ENCODE measurements around the gene SHQ1. TPM values are rescaled to one million over a fixed set of nuclear protein-coding genes. Genes with fewer than 3 reads are reported as not detected.

SHQ1 gene
- total RNA-seq, 2 experiments from 2014 or later, result 27.4 to 30.7 TPM

GRCh38 chr3:72887705-72888545, 39.7 kb upstream of the SHQ1 start, which contains the start of gene GXYLT2:
Gene GXYLT2, plus strand, starts transcription at chr3:72888046. Its CDS starts 188 bp downstream, at chr3:72888234.
- peaks cover 14% of the 10 kb centered on the region for H3K4me1 Mint-ChIP-seq
- ATAC-seq (peak; percentile 83), DNase-seq (no peak)
- no peak within 1 kb of the TSS for H3K27ac Mint-ChIP-seq
- CTCF ChIA-PET, result interaction anchor here (1.1 kb wide), 1 partner anchor 37 kb away, joined by 3 read pairs; no protein-coding TSS in a partner anchor
- H3K9me3 Mint-ChIP-seq (ENCODE audit: low read depth), result peaks cover 6% of the 10 kb centered on the region
- H3K27me3 Mint-ChIP-seq, result peaks cover 87% of the 10 kb centered on the region
- peaks cover 2% of the 10 kb centered on the region for H3K36me3 Mint-ChIP-seq
- H3K4me3 Mint-ChIP-seq, result peak within 1 kb of the TSS; percentile 67

- Mint-ChIP-seq H3K4me1 (peaks cover 14% of the 10 kb centered on the region), H3K27ac (no peak overlapping the region), H3K4me3 (peak overlapping the region; percentile 67), H3K27me3 (peaks cover 81% of the 10 kb centered on the region), H3K9me3 (ENCODE audit: low read depth) (peaks cover 6% of the 10 kb centered on the region), H3K36me3 (peaks cover 2% of the 10 kb centered on the region)
- no peak for DNase-seq
- ATAC-seq, result no peak
- CTCF ChIA-PET, result interaction anchor here (1.1 kb wide), 1 partner anchor 36 kb away, joined by 3 read pairs; no protein-coding TSS in a partner anchor
These were observed 39.1 kb upstream of the SHQ1 start for GRCh38 chr3:72887343-72887704.

- Mint-ChIP-seq H3K4me3 (no peak overlapping the region), H3K4me1 (no peaks in the 10 kb centered on the region), H3K27me3 (peaks cover 16% of the 10 kb centered on the region), H3K36me3 (no peaks in the 10 kb centered on the region), H3K27ac (no peak overlapping the region), H3K9me3 (ENCODE audit: low read depth) (no peaks in the 10 kb centered on the region)
- CTCF ChIA-PET, result no interaction called here
- no peak for DNase-seq
- ATAC-seq, result no peak
These were observed 23.9 kb upstream of the SHQ1 start for GRCh38 chr3:72872183-72872582.

GRCh38 chr3:72862314-72863090, 14.3 kb upstream of the SHQ1 start:
- peaks cover 3% of the 10 kb centered on the region for H3K4me1 Mint-ChIP-seq
- no peak for ATAC-seq
- H3K27me3 Mint-ChIP-seq, result peaks cover 11% of the 10 kb centered on the region
- CTCF ChIA-PET, result interaction anchor here (1.3 kb wide), 1 partner anchor 47 kb away, joined by 3 read pairs; no protein-coding TSS in a partner anchor
- H3K27ac Mint-ChIP-seq, result no peak overlapping the region
- DNase-seq, result no peak
- H3K9me3 Mint-ChIP-seq (ENCODE audit: low read depth), result no peaks in the 10 kb centered on the region
- H3K36me3 Mint-ChIP-seq, result no peaks in the 10 kb centered on the region
- no peak overlapping the region for H3K4me3 Mint-ChIP-seq

GRCh38 chr3:72860846-72861245, 12.6 kb upstream of the SHQ1 start:
- Mint-ChIP-seq H3K27me3 (peaks cover 2% of the 10 kb centered on the region), H3K36me3 (no peaks in the 10 kb centered on the region), H3K4me3 (no peak overlapping the region), H3K27ac (no peak overlapping the region), H3K9me3 (ENCODE audit: low read depth) (no peaks in the 10 kb centered on the region), H3K4me1 (peaks cover 3% of the 10 kb centered on the region)
- ATAC-seq (no peak), DNase-seq (no peak)
- CTCF ChIA-PET, result no interaction called here

- CTCF ChIA-PET, result no interaction called here
- Mint-ChIP-seq H3K27me3 (peaks cover 6% of the 10 kb centered on the region), H3K4me3 (no peak overlapping the region), H3K9me3 (ENCODE audit: low read depth) (no peaks in the 10 kb centered on the region), H3K27ac (no peak overlapping the region), H3K4me1 (peaks cover 3% of the 10 kb centered on the region), H3K36me3 (no peaks in the 10 kb centered on the region)
- no peak for DNase-seq
- no peak for ATAC-seq
These were observed 11.8 kb upstream of the SHQ1 start for GRCh38 chr3:72860053-72860452.

GRCh38 chr3:72855001-72855400, 6.8 kb upstream of the SHQ1 start:
- peaks cover 2% of the 10 kb centered on the region for H3K4me1 Mint-ChIP-seq
- CTCF ChIA-PET, result no interaction called here
- no peaks in the 10 kb centered on the region for H3K9me3 Mint-ChIP-seq (ENCODE audit: low read depth)

GRCh38 chr3:72848703-72849081, 447 bp upstream of the SHQ1 start:
- Mint-ChIP-seq H3K27ac (peak overlapping the region; percentile 76), H3K27me3 (peaks cover 5% of the 10 kb centered on the region), H3K9me3 (ENCODE audit: low read depth) (no peaks in the 10 kb centered on the region), H3K4me3 (peak overlapping the region; percentile 92), H3K36me3 (peaks cover 12% of the 10 kb centered on the region), H3K4me1 (peaks cover 45% of the 10 kb centered on the region)
- DNase-seq (peak; percentile 74), ATAC-seq (peak; percentile 28)
- CTCF ChIA-PET, result interaction anchor here (0.8 to 3.3 kb wide), 6 partner anchors 11 to 973 kb away, joined by 3 to 14 read pairs (median 4); no protein-coding TSS in a partner anchor

More at GRCh38 chr3:72855001-72855400, 6.8 kb upstream of the SHQ1 start:
- peaks cover 16% of the 10 kb centered on the region for H3K27me3 Mint-ChIP-seq
- H3K4me3 Mint-ChIP-seq, result no peak overlapping the region
- H3K27ac Mint-ChIP-seq, result no peak overlapping the region
- ATAC-seq, result no peak
- no peak for DNase-seq
- no peaks in the 10 kb centered on the region for H3K36me3 Mint-ChIP-seq

- peak overlapping the region; percentile 92 for H3K4me3 Mint-ChIP-seq
- peaks cover 5% of the 10 kb centered on the region for H3K27me3 Mint-ChIP-seq
- CTCF ChIA-PET, result interaction anchor here (1.0 to 3.3 kb wide), 2 partner anchors 25 to 972 kb away, joined by 3 to 14 read pairs; no protein-coding TSS in a partner anchor
- peaks cover 45% of the 10 kb centered on the region for H3K4me1 Mint-ChIP-seq
- peak overlapping the region; percentile 76 for H3K27ac Mint-ChIP-seq
- peaks cover 17% of the 10 kb centered on the region for H3K36me3 Mint-ChIP-seq
- ATAC-seq, result no peak
- H3K9me3 Mint-ChIP-seq (ENCODE audit: low read depth), result no peaks in the 10 kb centered on the region
- DNase-seq, result no peak
These were observed 963 bp downstream of the SHQ1 start for GRCh38 chr3:72847282-72847681.

GRCh38 chr3:72846166-72846565, 2.1 kb downstream of the SHQ1 start:
- Mint-ChIP-seq H3K36me3 (peaks cover 28% of the 10 kb centered on the region), H3K27ac (no peak overlapping the region), H3K9me3 (ENCODE audit: low read depth) (no peaks in the 10 kb centered on the region), H3K4me3 (no peak overlapping the region), H3K4me1 (peaks cover 43% of the 10 kb centered on the region), H3K27me3 (peaks cover 5% of the 10 kb centered on the region)
- no peak for ATAC-seq
- CTCF ChIA-PET, result interaction anchor here (0.7 to 3.3 kb wide), 2 partner anchors 24 to 151 kb away, joined by 4 to 14 read pairs; no protein-coding TSS in a partner anchor
- DNase-seq, result no peak

GRCh38 chr3:72844436-72844993, 3.7 kb downstream of the SHQ1 start:
- ATAC-seq (no peak), DNase-seq (peak; percentile 52)
- Mint-ChIP-seq H3K4me3 (no peak overlapping the region), H3K4me1 (peaks cover 41% of the 10 kb centered on the region), H3K27ac (no peak overlapping the region), H3K27me3 (peaks cover 3% of the 10 kb centered on the region), H3K36me3 (peaks cover 34% of the 10 kb centered on the region), H3K9me3 (ENCODE audit: low read depth) (no peaks in the 10 kb centered on the region)
- CTCF ChIA-PET, result no interaction called here

GRCh38 chr3:72839057-72839456, 9.2 kb downstream of the SHQ1 start:
- H3K4me3 Mint-ChIP-seq, result no peak overlapping the region
- H3K9me3 Mint-ChIP-seq (ENCODE audit: low read depth), result no peaks in the 10 kb centered on the region
- CTCF ChIA-PET, result no interaction called here

GRCh38 chr3:72836923-72837322, 11.3 kb downstream of the SHQ1 start:
- no peak for DNase-seq
- no peaks in the 10 kb centered on the region for H3K27me3 Mint-ChIP-seq
- H3K27ac Mint-ChIP-seq, result no peak overlapping the region
- H3K9me3 Mint-ChIP-seq (ENCODE audit: low read depth), result no peaks in the 10 kb centered on the region
- H3K4me3 Mint-ChIP-seq, result no peak overlapping the region
- H3K4me1 Mint-ChIP-seq, result no peaks in the 10 kb centered on the region
- ATAC-seq, result no peak
- peaks cover 32% of the 10 kb centered on the region for H3K36me3 Mint-ChIP-seq
- CTCF ChIA-PET, result interaction anchor here (1.3 to 1.6 kb wide), 3 partner anchors 14 to 249 kb away, joined by 3 to 7 read pairs (median 4); no protein-coding TSS in a partner anchor

More at GRCh38 chr3:72839057-72839456, 9.2 kb downstream of the SHQ1 start:
- Mint-ChIP-seq H3K27ac (no peak overlapping the region), H3K36me3 (peaks cover 40% of the 10 kb centered on the region), H3K4me1 (no peaks in the 10 kb centered on the region), H3K27me3 (no peaks in the 10 kb centered on the region)
- DNase-seq, result no peak
- ATAC-seq, result no peak

Measured in activated CD8-positive, alpha-beta memory T cell treated with anti-CD3 and anti-CD28 coated beads, Interleukin-2, amount 10 ng/mL, durations not matched to agents 7 days and 5 days (primary cell).